Esophagus squamous epithelium (tissue), 5 donors: Measurements from ENCODE around the gene BRICD5. TPM values are rescaled to one million over a fixed set of nuclear protein-coding genes. Genes with fewer than 3 reads are reported as not detected.

Experiments used
- DNase-seq: peaks from one replicate; lab custom pipeline; 2025; lab: John Stamatoyannopoulos, UW
- H3K27ac ChIP-seq, 4 donors: fragments of 200-600 bp; sonication (generic); one replicate each; pipeline ENCODE4 v1.5.1; 2016 to 2019; ENCODE audit warnings: mild to moderate bottlenecking in 1 of 4
- H3K27me3 ChIP-seq, 4 donors: fragments of 200-600 bp; sonication (generic); 1 replicate in 3 of 4; 2 replicates in 1 of 4; pipeline versions ENCODE4 v1.5.1 to v1.6.0; 2017 to 2021; ENCODE audit warnings: antibody characterized with exemption in 1 of 4
- H3K36me3 ChIP-seq, 3 donors: fragments of 200-600 bp; sonication (generic); one replicate each; pipeline ENCODE4 v1.5.1; 2016 to 2019
- H3K4me1 ChIP-seq, 3 donors: fragments of 200-600 bp; sonication (generic); one replicate each; pipeline ENCODE4 v1.5.1; 2017 to 2019
- H3K4me3 ChIP-seq, 4 donors: fragments of 200-600 bp; sonication (generic); 1 replicate in 3 of 4; 2 replicates in 1 of 4; pipeline ENCODE4 v1.5.1; 2016 to 2019; ENCODE audit warnings: mild to moderate bottlenecking in 2 of 4, moderate library complexity in 1 of 4
- H3K9me3 ChIP-seq, 3 donors: fragments of 200-600 bp; sonication (generic); one replicate each; pipeline ENCODE4 v1.5.1; 2016 to 2019
- CTCF ChIP-seq, 6 experiments: fragments of 450-650 bp in 4 of 6; fragments of 200-600 bp in 2 of 6; sonication (generic) in 2 of 6; IDR thresholded peaks; one replicate each; pipeline ENCODE4 v1.5.1; 2016 to 2019; ENCODE audit warnings: antibody characterized with exemption in 6 of 6, mild to moderate bottlenecking in 4 of 6, moderate library complexity in 4 of 6
- POLR2A ChIP-seq, 4 donors: fragments of 450-650 bp; IDR thresholded peaks; one replicate each; pipeline ENCODE4 v1.6.1; 2017; ENCODE audit warnings: antibody characterized with exemption in 4 of 4, mild to moderate bottlenecking in 4 of 4, moderate library complexity in 3 of 4
- WGBS, 2 donors: methylation state at CpG; one replicate each; pipeline ENCODE4 v1.1.5; 2018; 5-methylcytosine and 5-hydroxymethylcytosine counted together
- intact Hi-C: fragments of 100-400 bp; cut with DNase I; formaldehyde crosslinking; loops from one replicate; pipeline ENCODE4 v1.15.0; 2022
- total RNA-seq, 4 donors: library from RNA; depleted of rRNA; stranded (reverse); fragments of >200 nt; gene quantifications; one replicate each; pipeline ENCODE4 v1.1.0, GENCODE V29; 2016
- donor health status: DM: yes; HTN: yes; CAD: no.

BRICD5 gene
- total RNA-seq, 4 donors from 2014 or later: 1.1 to 2.0 (median 1.6) TPM; not detected in 1

GRCh38 chr16:2161911-2162310 lies 48.8 kb downstream of the BRICD5 start:
- intact Hi-C loops: no loop called here
- TF ChIP-seq CTCF (IDR thresholded peaks at IDR 0.05) (no peak), POLR2A (IDR thresholded peaks at IDR 0.05) (no peak)
- no peaks in the 10 kb centered on the region for H3K27me3 ChIP-seq
- peak overlapping the region in 1 of 4 donors; percentile 43 for H3K4me3 ChIP-seq
- whole genome bisulfite sequencing, 2 donors: no CpG with 5 or more reads among the region's 10 CpGs
- H3K27ac ChIP-seq: peak overlapping the region; percentile 92 to 98 (median 95)
- peaks cover 0 to 15% (median under 1%) of the 10 kb centered on the region in 3 donors for H3K36me3 ChIP-seq
- no peak for DNase-seq
- peaks cover 65 to 73% (median 68%) of the 10 kb centered on the region in 3 donors for H3K4me1 ChIP-seq
- H3K9me3 ChIP-seq: no peaks in the 10 kb centered on the region

GRCh38 chr16:2160915-2161551 lies 49.6 kb downstream of the BRICD5 start:
- peaks cover 74 to 82% (median 74%) of the 10 kb centered on the region in 3 donors for H3K4me1 ChIP-seq
- intact Hi-C loops: no loop called here
- H3K36me3 ChIP-seq: peaks cover 0 to 6% (median 0%) of the 10 kb centered on the region in 3 donors
- no peaks in the 10 kb centered on the region for H3K9me3 ChIP-seq
- peak overlapping the region; percentile 92 to 98 (median 95) for H3K27ac ChIP-seq
- no peak for TF ChIP-seq CTCF (IDR thresholded peaks at IDR 0.05)
- no peak for TF ChIP-seq POLR2A (IDR thresholded peaks at IDR 0.05)
- H3K27me3 ChIP-seq: no peaks in the 10 kb centered on the region
- no peak for DNase-seq
- H3K4me3 ChIP-seq: peak overlapping the region in 3 of 4 donors; percentile 6 to 43 (median 13)
- WGBS, 2 donors: 35% methylated on average over 5 to 8 of the region's 20 CpGs

Other genes with a start within 250 kb of the BRICD5 start
- 1,000 to 10,000 TPM; 1,980 to 2,837 (median 2,292) TPM for gene RPS2, start 246.0 kb downstream of the BRICD5 start, total RNA-seq
- not detected for gene RNF151, start 244.0 kb downstream of the BRICD5 start, total RNA-seq
- 10 to 100 TPM; 32.7 to 48.2 (median 36.7) TPM for gene TBL3, start 238.8 kb downstream of the BRICD5 start, total RNA-seq
- 1 to 10 TPM in 2 of 4 donors, under 1 TPM in 2; 0.38 to 4.2 (median 1.8) TPM for gene NOXO1, start 229.4 kb downstream of the BRICD5 start, total RNA-seq
- gene GFER, start 226.7 kb downstream of the BRICD5 start, total RNA-seq: 10 to 100 TPM in 2 of 4 donors, 1 to 10 TPM in 2; 5.6 to 30.4 (median 13.6) TPM
- 1 to 10 TPM in 2 of 4 donors, under 1 TPM in 1, not detected in 1; 0.38 to 1.0 (median 1.0) TPM for gene SYNGR3, start 220.9 kb downstream of the BRICD5 start, total RNA-seq
- gene ZNF598, start 201.0 kb downstream of the BRICD5 start, total RNA-seq: 10 to 100 TPM; 31.3 to 56.1 (median 40.9) TPM
- under 1 TPM in 1 of 4 donors, not detected in 3; 0.48 TPM for gene NPW, start 191.1 kb downstream of the BRICD5 start, total RNA-seq
- gene NHERF2, start 184.0 kb downstream of the BRICD5 start, total RNA-seq: 10 to 100 TPM; 11.6 to 31.7 (median 16.5) TPM
- 10 to 100 TPM in 2 of 4 donors, 1 to 10 TPM in 2; 7.8 to 26.0 (median 10.0) TPM for gene NTHL1, start 163.0 kb downstream of the BRICD5 start, total RNA-seq
- 10 to 100 TPM; 22.8 to 79.7 (median 41.2) TPM for gene TSC2, start 162.9 kb downstream of the BRICD5 start, total RNA-seq
- 100 to 1,000 TPM in 1 of 4 donors, 10 to 100 TPM in 3; 34.1 to 123 (median 64.1) TPM for gene PKD1, start 75.0 kb downstream of the BRICD5 start, total RNA-seq
- 1 to 10 TPM in 2 of 4 donors, under 1 TPM in 2; 0.26 to 4.2 (median 0.99) TPM for gene RAB26, start 62.2 kb downstream of the BRICD5 start, total RNA-seq
- gene TRAF7, start 55.1 kb downstream of the BRICD5 start, total RNA-seq: 10 to 100 TPM; 46.9 to 79.6 (median 73.2) TPM
- under 1 TPM in 2 of 4 donors, not detected in 2; 0.04 to 0.38 TPM for gene CASKIN1, start 14.3 kb downstream of the BRICD5 start, total RNA-seq
- 10 to 100 TPM; 33.1 to 48.8 (median 42.8) TPM for gene MLST8, start 5.4 kb downstream of the BRICD5 start, total RNA-seq
- 10 to 100 TPM in 1 of 4 donors, 1 to 10 TPM in 3; 5.5 to 14.2 (median 7.4) TPM for gene PGP, start 4.0 kb upstream of the BRICD5 start, total RNA-seq
- gene E4F1, start 12.7 kb upstream of the BRICD5 start, total RNA-seq: 10 to 100 TPM; 16.8 to 25.6 (median 19.2) TPM
- gene DNASE1L2, start 25.6 kb upstream of the BRICD5 start, total RNA-seq: under 1 TPM in 3 of 4 donors, not detected in 1; 0.38 to 0.61 (median 0.57) TPM
- gene ECI1, start 40.7 kb upstream of the BRICD5 start, total RNA-seq: 10 to 100 TPM; 38.6 to 50.7 (median 42.6) TPM
- gene RNPS1, start 57.3 kb upstream of the BRICD5 start, total RNA-seq: 100 to 1,000 TPM in 3 of 4 donors, 10 to 100 TPM in 1; 93.0 to 125 (median 114) TPM
- gene ABCA3, start 129.9 kb upstream of the BRICD5 start, total RNA-seq: 1 to 10 TPM in 3 of 4 donors, under 1 TPM in 1; 0.70 to 3.2 (median 2.7) TPM
- gene CCNF, start 218.6 kb upstream of the BRICD5 start, total RNA-seq: 10 to 100 TPM in 2 of 4 donors, 1 to 10 TPM in 2; 5.9 to 18.6 (median 10.2) TPM
- gene TEDC2, start 249.2 kb upstream of the BRICD5 start, total RNA-seq: 10 to 100 TPM in 1 of 4 donors, 1 to 10 TPM in 3; 1.1 to 12.3 (median 4.4) TPM